ENCODE data around the gene TMEM234.

The TMEM234 gene

DNA sequence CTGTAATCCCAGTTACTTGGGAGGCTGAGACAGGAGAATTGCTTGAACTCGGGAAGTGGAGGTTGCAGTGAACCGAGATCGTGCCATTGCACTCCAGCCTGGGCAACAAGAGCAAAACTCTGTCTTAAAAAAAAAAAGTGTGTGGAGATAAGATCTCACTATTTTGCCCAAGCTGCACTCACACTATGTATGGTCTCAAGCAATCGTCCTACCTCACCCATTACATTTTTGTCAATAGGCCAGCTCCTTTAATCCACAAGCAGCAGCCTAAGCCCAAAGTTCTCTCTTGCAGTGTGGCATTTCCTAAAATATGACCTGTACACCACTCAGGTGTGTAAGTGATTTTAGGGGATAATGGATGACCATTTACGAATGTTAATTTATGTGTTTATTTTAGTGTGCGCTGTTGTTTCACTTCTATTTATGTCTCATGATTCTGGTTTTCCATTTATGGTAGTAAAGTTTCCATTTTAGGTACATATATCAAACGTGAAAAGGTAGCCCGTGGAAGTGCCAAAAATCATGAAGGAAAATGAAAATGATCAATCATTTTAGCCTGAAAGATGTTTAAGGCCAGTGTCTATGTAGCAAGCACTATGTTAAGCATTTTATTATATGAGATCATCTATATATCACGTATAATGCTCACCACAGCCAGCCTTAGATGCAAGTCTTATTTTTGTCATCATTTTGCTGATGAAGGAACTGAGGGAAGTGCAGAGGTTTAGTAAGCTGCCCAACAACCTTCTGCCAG is 34.5 kb upstream of the TMEM234 start:
- POLR2A ChIA-PET: interaction anchor here (1.3 kb wide), 1 partner anchor 34 kb away, joined by 5 read pairs; the partner anchor contains the start of gene HDAC1
- CTCF ChIA-PET: interaction anchor here (1.0 kb wide), 1 partner anchor 24 kb away, joined by 4 read pairs; no protein-coding TSS in a partner anchor
- no peak for DNase-seq (ENCODE audit: extremely low spot score)
- TF ChIP-seq FOXK2 (IDR thresholded peaks at IDR 0.05): no peak
- TF ChIP-seq ELF4 (IDR thresholded peaks at IDR 0.05): no peak
- no peak for TF ChIP-seq TARDBP (IDR thresholded peaks at IDR 0.05)
- TF ChIP-seq NFRKB (IDR thresholded peaks at IDR 0.05): no peak
- TF ChIP-seq L3MBTL2 (conservative IDR thresholded peaks at IDR 0.05): no peak
- no peak for TF ChIP-seq ARNT (IDR thresholded peaks at IDR 0.05)
- no peak for TF ChIP-seq PKNOX1 (IDR thresholded peaks at IDR 0.05)
- TF ChIP-seq BHLHE40 (IDR thresholded peaks at IDR 0.05; ENCODE audit: borderline replicate concordance): no peak
- no peak for TF ChIP-seq ZNF384 (IDR thresholded peaks at IDR 0.05)

GRCh38 chr1:32255072-32256071 is 33.2 kb upstream of the TMEM234 start:
- ChIA-PET CTCF (no interaction called here), POLR2A (interaction anchor here (1.3 kb wide), 1 partner anchor 36 kb away, joined by 5 read pairs; the partner anchor contains the start of gene HDAC1)
- DNase-seq (ENCODE audit: extremely low spot score): no peak
- TF ChIP-seq L3MBTL2 (conservative IDR thresholded peaks at IDR 0.05) (no peak), FOXA1 (IDR thresholded peaks at IDR 0.05) (no peak), CTBP1 (IDR thresholded peaks at IDR 0.05; ENCODE audit: borderline replicate concordance) (no peak), TARDBP (IDR thresholded peaks at IDR 0.05) (no peak), HDGF (IDR thresholded peaks at IDR 0.05; ENCODE audit: borderline replicate concordance) (no peak), PKNOX1 (IDR thresholded peaks at IDR 0.05) (no peak), ELF4 (IDR thresholded peaks at IDR 0.05) (no peak), SUZ12 (IDR thresholded peaks at IDR 0.05) (no peak), ARNT (IDR thresholded peaks at IDR 0.05) (no peak)

- POLR2A ChIA-PET: interaction anchor here (1.1 kb wide), 1 partner anchor 35 kb away, joined by 3 read pairs; no protein-coding TSS in a partner anchor
These were observed 29.0 kb upstream of the TMEM234 start, which contains the start of gene LCK for GRCh38 chr1:32250893-32251716. TSS of gene LCK (plus strand) at chr1:32251265. CDS start at chr1:32274330, 23,065 bp downstream.

GRCh38 chr1:32249831-32250525 is 27.8 kb upstream of the TMEM234 start:
- POLR2A ChIA-PET: interaction anchor here (1.1 kb wide), 1 partner anchor 34 kb away, joined by 3 read pairs; no protein-coding TSS in a partner anchor
- no peak for DNase-seq (ENCODE audit: extremely low spot score)
- TF ChIP-seq CTBP1 (IDR thresholded peaks at IDR 0.05; ENCODE audit: borderline replicate concordance): no peak
- no peak for TF ChIP-seq SUZ12 (IDR thresholded peaks at IDR 0.05)
- TF ChIP-seq FOXK2 (IDR thresholded peaks at IDR 0.05): no peak
- TF ChIP-seq BHLHE40 (IDR thresholded peaks at IDR 0.05; ENCODE audit: borderline replicate concordance): no peak
- CTCF ChIA-PET: no interaction called here

More at GRCh38 chr1:32250893-32251716, 29.0 kb upstream of the TMEM234 start, which contains the start of gene LCK:
- DNase-seq (ENCODE audit: extremely low spot score): no peak
- no peak for TF ChIP-seq NFRKB (IDR thresholded peaks at IDR 0.05)
- no peak for TF ChIP-seq ZNF384 (IDR thresholded peaks at IDR 0.05)
- no peak for TF ChIP-seq BHLHE40 (IDR thresholded peaks at IDR 0.05; ENCODE audit: borderline replicate concordance)
- no peak for TF ChIP-seq TARDBP (IDR thresholded peaks at IDR 0.05)
- no peak for TF ChIP-seq FOXA1 (IDR thresholded peaks at IDR 0.05)
- no peak for TF ChIP-seq LEF1 (IDR thresholded peaks at IDR 0.05; ENCODE audit: borderline replicate concordance)
- CTCF ChIA-PET: no interaction called here

GRCh38 chr1:32247983-32248889 is 26.1 kb upstream of the TMEM234 start:
- DNase-seq (ENCODE audit: extremely low spot score): peak; percentile 99
- ChIA-PET POLR2A (interaction anchor here (0.7 to 1.4 kb wide), 3 partner anchors 9 to 88 kb away, joined by 3 to 8 read pairs (median 7); partner anchors contain the start of genes HDAC1 and MARCKSL1), CTCF (interaction anchor here (0.6 to 1.1 kb wide), 9 partner anchors 9 to 516 kb away, joined by 3 to 6 read pairs (median 4); partner anchors contain the start of gene DCDC2B)
- no peak for TF ChIP-seq BHLHE40 (IDR thresholded peaks at IDR 0.05; ENCODE audit: borderline replicate concordance)
- TF ChIP-seq FOXK2 (IDR thresholded peaks at IDR 0.05): no peak
- TF ChIP-seq SUZ12 (IDR thresholded peaks at IDR 0.05): no peak
- no peak for TF ChIP-seq TARDBP (IDR thresholded peaks at IDR 0.05)
- TF ChIP-seq L3MBTL2 (conservative IDR thresholded peaks at IDR 0.05): no peak
- TF ChIP-seq ELF4 (IDR thresholded peaks at IDR 0.05): no peak
- no peak for TF ChIP-seq NFRKB (IDR thresholded peaks at IDR 0.05)
- TF ChIP-seq ZNF384 (IDR thresholded peaks at IDR 0.05): no peak
- no peak for TF ChIP-seq HDGF (IDR thresholded peaks at IDR 0.05; ENCODE audit: borderline replicate concordance)
- no peak for TF ChIP-seq ARNT (IDR thresholded peaks at IDR 0.05)
- TF ChIP-seq LEF1 (IDR thresholded peaks at IDR 0.05; ENCODE audit: borderline replicate concordance): no peak
- no peak for TF ChIP-seq FOXM1 (IDR thresholded peaks at IDR 0.05; ENCODE audit: borderline replicate concordance)
